PFSK-1 (cell line): ENCODE results near the gene RHOT2.

Experiments used
- POLR2AphosphoS5 ChIP-seq: IDR thresholded peaks from 2 replicates; pipeline ENCODE4 v1.6.1; 2012; ENCODE audit warnings: low read depth, mild to moderate bottlenecking, control low read depth, low read length, moderate library complexity
- SIN3A ChIP-seq: IDR thresholded peaks from 2 replicates; pipeline ENCODE4 v1.6.1; 2012; ENCODE audit warnings: mild to moderate bottlenecking, low read length, moderate library complexity, borderline replicate concordance; ENCODE audit not compliant: insufficient read depth

GRCh38 chr16:627454-628239, 40.3 kb upstream of the RHOT2 start:
- TF ChIP-seq POLR2AphosphoS5 (no peak), SIN3A (no peak)
